HEK293T (cell line): Measurements from ENCODE around the gene FRMD1.

Source experiments
- CTCF ChIA-PET: fragments of 350-600 bp; formaldehyde crosslinking; extraction: SDS; loops from one replicate; lab custom pipeline; 2021; ENCODE audit warnings: antibody characterized with exemption, inconsistent platforms; lab: Yijun Ruan, JAX
- POLR2A ChIA-PET: fragments of 350-600 bp; formaldehyde crosslinking; extraction: SDS; loops from one replicate; lab custom pipeline; 2020; ENCODE audit warnings: antibody characterized with exemption, inconsistent platforms; lab: Yijun Ruan, JAX
- DNase-seq: peaks from one replicate; pipeline ENCODE4 v3.0.0; 2012; ENCODE audit warnings: mixed read lengths; ENCODE audit errors: extremely low spot score
- ARNT ChIP-seq: fragments of 450-650 bp; IDR thresholded peaks from 2 replicates; pipeline ENCODE4 v1.6.1; 2017; ENCODE audit warnings: mild to moderate bottlenecking
- BHLHE40 ChIP-seq: fragments of 450-650 bp; IDR thresholded peaks from 2 replicates; pipeline ENCODE4 v1.6.1; 2016; ENCODE audit warnings: mild to moderate bottlenecking, moderate library complexity, borderline replicate concordance
- CTBP1 ChIP-seq: fragments of 450-650 bp; IDR thresholded peaks from 2 replicates; pipeline ENCODE4 v1.6.1; 2016; ENCODE audit warnings: borderline replicate concordance
- ELF4 ChIP-seq: fragments of 450-650 bp; IDR thresholded peaks from 2 replicates; pipeline ENCODE4 v1.6.1; 2017; ENCODE audit warnings: antibody characterized with exemption
- FOXA1 ChIP-seq: fragments of 450-650 bp; IDR thresholded peaks from 2 replicates; pipeline ENCODE4 v1.6.1; 2016; ENCODE audit warnings: mild to moderate bottlenecking
- FOXK2 ChIP-seq: fragments of 450-650 bp; IDR thresholded peaks from 2 replicates; pipeline ENCODE4 v1.6.1; 2016; ENCODE audit warnings: mild to moderate bottlenecking
- FOXM1 ChIP-seq: fragments of 450-650 bp; IDR thresholded peaks from 2 replicates; pipeline ENCODE4 v1.6.1; 2017; ENCODE audit warnings: mild to moderate bottlenecking, borderline replicate concordance
- HDGF ChIP-seq: fragments of 450-650 bp; IDR thresholded peaks from 2 replicates; pipeline ENCODE4 v1.6.1; 2017; ENCODE audit warnings: antibody characterized with exemption, borderline replicate concordance
- L3MBTL2 ChIP-seq: fragments of 450-650 bp; conservative IDR thresholded peaks from 2 replicates; pipeline ENCODE4 v1.6.1; 2016; ENCODE audit warnings: mild to moderate bottlenecking
- LEF1 ChIP-seq: fragments of 450-650 bp; IDR thresholded peaks from 2 replicates; pipeline ENCODE4 v1.6.1; 2017; ENCODE audit warnings: mild to moderate bottlenecking, borderline replicate concordance
- NFRKB ChIP-seq: fragments of 450-650 bp; IDR thresholded peaks from 2 replicates; pipeline ENCODE4 v1.6.1; 2016; ENCODE audit warnings: mild to moderate bottlenecking, moderate library complexity
- SP1 ChIP-seq: fragments of 450-650 bp; IDR thresholded peaks from 2 replicates; pipeline ENCODE4 v1.6.1; 2017
- SUZ12 ChIP-seq: fragments of 450-650 bp; IDR thresholded peaks from 2 replicates; pipeline ENCODE4 v1.6.1; 2016; ENCODE audit warnings: mild to moderate bottlenecking
- TARDBP ChIP-seq: fragments of 450-650 bp; IDR thresholded peaks from 2 replicates; pipeline ENCODE4 v1.6.1; 2016
- ZNF384 ChIP-seq: fragments of 450-650 bp; IDR thresholded peaks from 2 replicates; pipeline ENCODE4 v1.6.1; 2016
- TF ChIP-seq, protein P1 (sequence below): fragments of 450-650 bp; IDR thresholded peaks from 2 replicates; pipeline ENCODE4 v1.6.1; 2016

The FRMD1 gene

DNA sequence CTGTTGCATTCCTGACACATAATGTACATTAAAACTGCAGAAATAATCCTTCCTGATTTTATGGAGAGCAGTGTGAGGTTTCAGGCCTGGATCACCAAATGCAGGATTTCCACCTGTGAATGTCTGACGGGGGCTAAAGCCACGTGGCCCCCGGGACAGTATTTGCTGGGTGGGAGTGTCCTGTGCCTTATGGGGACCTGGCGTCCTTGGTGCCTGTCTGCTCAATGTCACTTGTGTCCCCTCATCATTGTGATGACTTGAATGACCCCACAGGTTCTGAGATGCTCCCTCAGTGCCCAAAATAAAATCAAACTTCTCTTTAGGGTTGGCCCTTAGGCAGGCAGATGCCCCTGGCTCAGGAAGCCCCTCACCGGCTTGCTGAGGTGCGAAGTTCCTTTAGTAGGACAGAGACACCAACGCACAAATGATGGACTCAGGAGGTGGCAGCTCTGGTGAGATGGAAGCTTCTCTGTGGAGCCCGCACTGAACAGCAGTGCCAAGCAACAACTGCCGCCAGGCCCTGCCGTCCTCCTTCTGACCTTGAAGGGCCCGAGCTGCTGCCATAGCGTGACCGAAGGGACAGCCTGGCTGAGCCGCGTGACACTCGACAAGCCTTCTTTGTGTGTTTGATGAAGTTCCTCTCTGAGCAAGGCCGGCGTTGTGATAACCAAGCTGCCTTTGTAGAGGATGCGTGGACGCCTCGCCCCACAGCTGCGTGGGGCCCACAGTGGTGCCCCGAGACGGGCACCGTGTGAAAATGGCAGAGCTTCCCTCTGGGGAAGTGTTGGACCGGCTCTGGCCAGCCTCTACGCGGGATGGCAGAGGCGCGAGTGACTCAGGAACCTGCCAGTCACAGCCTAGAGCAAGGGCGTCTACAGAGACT lies 30.9 kb downstream of the FRMD1 start:
- POLR2A ChIA-PET = no interaction called here
- TF ChIP-seq ARNT (no peak), ELF4 (no peak), HDGF (no peak), TARDBP (no peak), BHLHE40 (no peak)
- DNase-seq = no peak
- CTCF ChIA-PET = interaction anchor here (0.9 kb wide), 1 partner anchor 24 kb away, joined by 3 read pairs; no protein-coding TSS in a partner anchor

DNA sequence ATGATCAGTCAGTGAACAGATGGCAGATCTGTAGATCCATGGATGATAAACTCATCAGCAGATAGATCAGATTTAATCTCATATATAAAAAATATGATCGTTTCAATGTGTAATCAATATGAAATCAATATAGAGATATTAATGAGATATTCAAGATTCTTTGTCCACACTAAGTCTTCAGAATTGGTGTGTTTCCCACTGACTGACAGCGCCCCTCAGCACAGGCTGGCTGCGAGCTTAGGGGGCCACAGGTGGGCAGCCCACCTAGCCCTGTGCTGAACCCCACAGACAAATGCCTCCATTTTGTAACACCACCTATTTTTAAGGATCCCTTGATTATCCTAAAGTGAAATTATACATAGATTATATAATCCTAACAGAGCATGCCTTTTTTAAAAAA lies 32.3 kb downstream of the FRMD1 start:
- DNase-seq = no peak
- ChIA-PET CTCF (no interaction called here), POLR2A (no interaction called here)
- TF ChIP-seq CTBP1 (no peak), SP1 (no peak)

DNA sequence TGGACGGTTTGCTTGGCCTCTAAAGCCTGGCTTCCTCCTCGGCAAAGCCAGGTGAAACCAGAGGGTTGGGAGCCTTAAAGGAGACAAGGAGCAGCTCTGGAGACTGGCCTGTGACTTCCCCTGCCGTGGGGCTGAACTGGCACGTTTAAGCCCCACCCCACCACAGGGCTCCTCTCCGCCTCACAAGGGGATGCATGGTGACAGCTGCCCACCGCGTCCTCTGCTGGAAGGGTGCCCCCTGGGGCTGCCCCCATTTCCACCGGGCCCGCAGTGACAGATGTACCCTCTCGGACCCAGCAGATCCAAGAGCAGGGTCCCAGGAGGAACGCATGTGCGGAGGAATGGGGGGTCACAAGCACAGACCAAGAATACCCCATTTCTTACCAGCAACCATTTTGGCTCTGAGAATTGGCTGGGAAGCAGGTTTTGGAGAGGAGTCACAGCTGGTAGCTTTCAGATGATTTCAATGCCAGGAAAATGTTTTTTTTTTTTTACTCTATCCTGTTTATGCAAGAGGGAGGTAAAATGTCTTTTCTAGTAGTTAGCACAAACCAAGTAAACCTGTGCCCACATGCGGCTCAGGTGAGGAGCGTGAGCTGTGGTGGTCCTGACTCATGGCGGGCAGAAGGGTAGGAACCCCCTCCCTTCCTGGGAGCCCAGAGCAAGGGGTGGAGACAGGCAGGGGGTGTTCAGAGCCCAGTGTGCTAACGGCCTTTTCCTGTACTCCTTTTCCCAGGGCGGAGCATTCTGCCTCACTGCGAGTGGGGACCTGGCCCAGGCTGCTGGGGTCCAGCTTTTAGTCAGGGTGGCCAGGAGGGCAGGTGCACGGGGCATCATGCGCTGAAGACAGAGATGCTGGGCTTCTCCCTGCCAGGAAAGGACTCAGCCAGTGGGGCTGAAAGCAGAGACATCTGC lies 33.0 kb downstream of the FRMD1 start:
- ChIA-PET CTCF (interaction anchor here (0.6 kb wide), 1 partner anchor 76 kb away, joined by 5 read pairs; no protein-coding TSS in a partner anchor), POLR2A (interaction anchor here (1.4 kb wide), 1 partner anchor 11 kb away, joined by 5 read pairs; no protein-coding TSS in a partner anchor)
- no peak for TF ChIP-seq FOXA1
- TF ChIP-seq ZNF384 = no peak
- no peak for TF ChIP-seq SP1

DNA sequence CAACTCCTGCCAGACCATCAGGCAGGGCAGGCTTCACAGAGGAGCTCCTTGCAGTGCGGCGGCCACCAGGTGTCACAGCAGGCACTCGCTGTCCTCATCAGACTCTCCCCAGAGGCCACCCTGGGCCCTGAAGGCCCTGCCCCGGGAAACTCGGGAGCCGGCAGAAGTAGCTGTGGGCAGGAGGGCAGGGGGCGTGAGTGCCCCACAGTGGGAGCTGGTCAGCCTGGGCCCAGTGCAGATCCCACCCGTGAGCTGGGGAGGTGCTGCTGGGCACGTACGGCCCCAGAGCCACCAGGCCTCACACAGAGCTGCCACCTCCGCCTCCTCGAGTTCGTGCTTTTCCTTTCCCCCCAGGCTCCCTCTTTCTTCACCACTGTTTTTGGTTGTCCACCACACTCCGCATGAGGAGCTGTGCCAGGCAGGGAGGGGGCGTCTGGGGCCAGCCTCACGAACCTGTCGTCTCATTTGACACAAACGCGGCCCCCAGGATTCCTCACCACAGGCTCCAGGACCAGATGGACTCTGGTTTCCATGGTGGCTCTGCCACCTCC lies 33.8 kb downstream of the FRMD1 start:
- no peak for DNase-seq
- POLR2A ChIA-PET = interaction anchor here (0.9 to 1.4 kb wide), 2 partner anchors 8 to 10 kb away, joined by 3 to 5 read pairs; no protein-coding TSS in a partner anchor
- CTCF ChIA-PET = interaction anchor here (0.6 kb wide), 1 partner anchor 76 kb away, joined by 5 read pairs; no protein-coding TSS in a partner anchor
- TF ChIP-seq SP1 (no peak), CTBP1 (no peak), FOXM1 (no peak), FOXA1 (no peak), LEF1 (no peak), L3MBTL2 (no peak), FOXK2 (no peak), NFRKB (no peak), ZNF384 (no peak), ELF4 (no peak), TARDBP (no peak), HDGF (no peak), BHLHE40 (no peak), SUZ12 (no peak), ARNT (no peak)
- TF ChIP-seq, protein P1, sequence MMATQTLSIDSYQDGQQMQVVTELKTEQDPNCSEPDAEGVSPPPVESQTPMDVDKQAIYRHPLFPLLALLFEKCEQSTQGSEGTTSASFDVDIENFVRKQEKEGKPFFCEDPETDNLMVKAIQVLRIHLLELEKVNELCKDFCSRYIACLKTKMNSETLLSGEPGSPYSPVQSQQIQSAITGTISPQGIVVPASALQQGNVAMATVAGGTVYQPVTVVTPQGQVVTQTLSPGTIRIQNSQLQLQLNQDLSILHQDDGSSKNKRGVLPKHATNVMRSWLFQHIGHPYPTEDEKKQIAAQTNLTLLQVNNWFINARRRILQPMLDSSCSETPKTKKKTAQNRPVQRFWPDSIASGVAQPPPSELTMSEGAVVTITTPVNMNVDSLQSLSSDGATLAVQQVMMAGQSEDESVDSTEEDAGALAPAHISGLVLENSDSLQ = no peak

More for the DNA sequence above, 33.0 kb downstream of the FRMD1 start:
- DNase-seq = no peak

DNA sequence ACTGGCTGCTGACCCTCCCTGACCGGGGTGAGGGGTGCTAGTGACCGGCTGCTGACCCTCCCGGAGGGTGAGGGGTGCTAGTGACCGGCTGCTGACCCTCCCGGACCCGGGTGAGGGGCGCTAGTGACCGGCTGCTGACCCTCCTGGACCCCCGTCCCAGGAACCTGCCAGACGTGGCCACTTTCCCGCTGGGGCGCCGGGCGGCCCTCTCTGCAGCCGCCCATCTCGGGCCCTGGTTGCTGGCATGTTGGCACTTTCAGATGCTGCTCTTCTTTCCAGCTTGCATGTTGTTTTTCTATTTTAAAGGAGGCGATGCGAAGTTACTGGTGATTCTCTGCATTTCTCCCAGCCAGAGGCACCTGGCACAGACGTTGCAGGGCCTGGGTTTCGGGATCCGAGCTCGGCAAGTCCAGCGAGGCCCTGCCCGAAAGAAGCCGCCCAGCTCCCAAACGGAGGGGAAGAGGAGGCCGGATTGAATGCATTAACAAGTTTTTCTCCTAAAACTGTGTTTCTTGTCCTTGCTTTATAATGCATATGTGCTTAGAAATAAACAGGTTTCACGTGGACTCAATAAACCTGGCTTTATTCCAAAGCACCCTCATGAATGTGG lies 34.4 kb downstream of the FRMD1 start:
- CTCF ChIA-PET = no interaction called here
- TF ChIP-seq ARNT (no peak), ELF4 (no peak), CTBP1 (no peak), NFRKB (no peak), TARDBP (no peak), BHLHE40 (no peak), HDGF (no peak), SP1 (no peak)
- TF ChIP-seq, protein P1 = no peak
- POLR2A ChIA-PET = interaction anchor here (0.9 to 1.4 kb wide), 2 partner anchors 8 to 9 kb away, joined by 3 to 5 read pairs; no protein-coding TSS in a partner anchor
- no peak for DNase-seq

DNA sequence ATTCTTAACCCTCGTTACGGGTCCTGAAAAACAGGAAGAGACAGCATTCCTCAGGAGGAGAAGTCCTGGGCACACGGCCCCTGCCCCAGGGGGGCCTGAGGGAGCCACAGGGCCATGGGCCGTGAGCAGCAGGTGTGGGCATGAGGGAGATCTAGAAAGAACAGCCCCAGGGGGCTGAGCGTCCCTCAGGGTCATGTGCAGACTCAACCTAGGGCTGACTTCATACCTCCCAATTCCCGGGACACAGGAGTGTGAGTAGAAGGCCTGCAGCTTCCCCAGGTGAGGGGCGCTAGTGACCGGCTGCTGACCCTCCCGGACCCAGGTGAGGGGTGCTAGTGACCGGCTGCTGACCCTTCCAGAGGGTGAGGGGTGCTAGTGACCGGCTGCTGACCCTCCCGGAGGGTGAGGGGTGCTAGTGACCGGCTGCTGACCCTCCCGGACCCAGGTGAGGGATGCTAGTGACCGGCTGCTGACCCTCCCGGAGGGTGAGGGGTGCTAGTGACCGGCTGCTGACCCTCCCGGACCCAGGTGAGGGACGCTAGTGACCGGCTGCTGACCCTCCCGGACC lies 35.1 kb downstream of the FRMD1 start:
- CTCF ChIA-PET = no interaction called here
- POLR2A ChIA-PET = interaction anchor here (0.9 kb wide), 1 partner anchor 9 kb away, joined by 3 read pairs; no protein-coding TSS in a partner anchor
- TF ChIP-seq FOXM1 = no peak
- no peak for TF ChIP-seq LEF1
- TF ChIP-seq ARNT = no peak
- no peak for TF ChIP-seq FOXA1
- no peak for TF ChIP-seq NFRKB
- no peak for TF ChIP-seq SP1
- no peak for TF ChIP-seq HDGF
- TF ChIP-seq, protein P1 = no peak
- TF ChIP-seq BHLHE40 = no peak
- no peak for TF ChIP-seq CTBP1

More for the DNA sequence above, 35.1 kb downstream of the FRMD1 start:
- DNase-seq = no peak
